ENCODE measurements around the gene SPOPL. TPM values are rescaled to one million over a fixed set of nuclear protein-coding genes. Genes with fewer than 3 reads are reported as not detected.

SPOPL gene
- total RNA-seq, 2 experiments from 2014 or later, result 10.2 to 10.4 TPM

DNA sequence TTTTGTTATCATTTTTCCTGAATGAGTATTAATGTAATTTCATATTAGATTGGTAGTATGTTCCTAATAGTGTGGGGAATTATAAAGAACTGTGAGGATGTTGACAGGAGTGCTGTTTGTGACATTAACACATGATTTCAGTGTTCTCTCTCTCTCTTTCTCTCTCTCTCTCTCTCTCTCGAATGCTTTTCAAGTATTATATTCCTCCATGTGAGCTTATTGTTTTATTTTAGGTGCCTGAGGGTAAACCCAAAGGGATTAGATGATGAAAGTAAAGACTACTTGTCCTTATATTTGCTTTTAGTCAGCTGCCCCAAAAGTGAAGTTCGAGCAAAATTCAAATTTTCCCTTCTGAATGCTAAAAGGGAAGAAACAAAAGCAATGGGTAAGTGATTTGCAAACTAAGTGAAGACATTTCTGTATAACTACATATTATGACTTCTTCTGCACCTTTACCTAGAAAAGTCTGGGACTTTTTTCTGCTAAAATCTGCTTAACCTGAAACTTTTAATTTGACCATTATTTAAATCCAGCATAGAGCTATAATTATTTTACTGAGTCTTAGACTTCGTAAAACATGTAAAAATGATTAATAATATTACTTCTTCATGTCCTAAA lies 49.2 kb downstream of the SPOPL start:
- ChIA-PET CTCF (no interaction called here), POLR2A (no interaction called here)
- Mint-ChIP-seq H3K4me1 (no peaks in the 10 kb centered on the region), H3K36me3 (ENCODE audit: low read depth) (peaks cover 17% of the 10 kb centered on the region), H3K27ac (no peak overlapping the region), H3K4me3 (no peak overlapping the region), H3K9me3 (no peaks in the 10 kb centered on the region), H3K27me3 (no peaks in the 10 kb centered on the region)
- no peak for DNase-seq

DNA sequence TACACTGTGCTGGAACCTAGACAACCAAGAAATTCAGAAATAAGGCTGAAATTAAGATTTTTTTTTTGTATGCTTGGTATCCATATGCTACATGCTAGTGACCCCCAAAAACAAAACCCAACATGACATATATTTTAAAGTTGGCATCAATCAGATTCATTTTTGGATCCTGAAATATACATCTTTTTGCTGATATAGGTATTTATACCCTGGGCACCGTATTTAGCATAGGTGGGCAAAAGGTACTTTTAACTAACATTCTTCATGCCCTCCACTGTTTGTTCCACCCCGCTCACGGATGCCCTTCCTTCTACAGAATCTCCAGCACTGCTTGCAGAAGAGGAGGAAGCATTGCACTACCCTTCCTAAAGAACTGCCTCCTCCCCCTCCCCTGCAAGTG lies 52.6 kb downstream of the SPOPL start:
- no peak for DNase-seq
- no peak overlapping the region for H3K4me3 Mint-ChIP-seq
- POLR2A ChIA-PET, result no interaction called here
- CTCF ChIA-PET, result no interaction called here
- no peaks in the 10 kb centered on the region for H3K4me1 Mint-ChIP-seq
- H3K9me3 Mint-ChIP-seq, result no peaks in the 10 kb centered on the region
- H3K27ac Mint-ChIP-seq, result no peak overlapping the region
- peaks cover 19% of the 10 kb centered on the region for H3K36me3 Mint-ChIP-seq (ENCODE audit: low read depth)
- no peaks in the 10 kb centered on the region for H3K27me3 Mint-ChIP-seq

DNA sequence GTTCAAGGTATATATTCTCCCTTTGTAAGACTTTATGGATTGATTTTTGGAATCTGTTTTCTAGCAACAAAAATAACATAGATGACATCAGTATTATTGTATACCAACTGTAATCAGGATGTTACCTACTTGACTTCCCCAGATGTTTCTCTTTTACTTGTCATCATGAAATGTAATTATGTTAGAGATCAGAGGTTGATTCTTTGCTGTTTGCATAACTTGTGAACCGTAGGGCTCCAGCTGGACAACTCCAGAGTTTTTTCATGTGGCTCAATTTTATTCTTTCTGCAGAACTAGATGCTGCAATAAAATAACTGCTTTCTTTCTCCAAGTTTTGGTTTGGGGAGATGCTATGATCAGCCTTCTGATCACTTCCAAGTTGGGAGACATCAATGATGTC lies 58.1 kb downstream of the SPOPL start:
- no peak overlapping the region for H3K4me3 Mint-ChIP-seq

DNA sequence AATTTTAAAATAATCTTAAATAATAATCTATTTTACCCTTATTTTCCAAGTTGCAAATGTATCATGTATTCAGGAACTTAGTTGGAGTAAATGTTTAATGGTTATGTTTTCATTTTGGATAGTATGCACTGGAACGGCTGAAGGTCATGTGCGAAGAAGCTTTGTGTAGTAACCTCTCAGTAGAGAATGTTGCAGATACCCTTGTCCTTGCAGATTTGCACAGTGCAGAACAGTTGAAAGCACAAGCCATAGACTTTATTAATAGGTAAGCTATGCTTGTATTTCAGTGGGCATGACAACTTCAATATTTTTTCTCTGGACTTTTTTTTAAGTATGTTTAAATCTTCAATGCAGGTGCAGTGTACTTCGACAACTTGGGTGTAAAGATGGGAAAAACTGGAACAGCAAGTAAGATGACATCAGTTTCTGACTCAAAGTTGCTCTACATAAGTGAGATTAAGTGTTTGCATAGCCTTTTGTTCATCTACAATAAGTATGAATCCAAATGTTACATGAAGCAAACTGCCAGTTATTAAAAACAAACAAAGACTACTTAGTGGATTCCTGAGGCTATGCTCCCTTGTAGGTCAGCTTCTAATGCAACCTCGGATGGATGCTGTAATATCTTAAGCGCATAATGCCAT lies 63.1 kb downstream of the SPOPL start:
- no peaks in the 10 kb centered on the region for H3K27me3 Mint-ChIP-seq
- H3K27ac Mint-ChIP-seq, result no peak overlapping the region
- no peaks in the 10 kb centered on the region for H3K4me1 Mint-ChIP-seq
- H3K4me3 Mint-ChIP-seq, result no peak overlapping the region
- POLR2A ChIA-PET, result no interaction called here
- no peaks in the 10 kb centered on the region for H3K9me3 Mint-ChIP-seq
- no peak for DNase-seq
- CTCF ChIA-PET, result interaction anchor here (1.1 kb wide), 1 partner anchor 20 kb away, joined by 3 read pairs; no protein-coding TSS in a partner anchor
- H3K36me3 Mint-ChIP-seq (ENCODE audit: low read depth), result peaks cover 28% of the 10 kb centered on the region

More for the DNA sequence above, 58.1 kb downstream of the SPOPL start:
- no peaks in the 10 kb centered on the region for H3K4me1 Mint-ChIP-seq
- CTCF ChIA-PET, result interaction anchor here (1.2 kb wide), 1 partner anchor 11 kb away, joined by 3 read pairs; no protein-coding TSS in a partner anchor
- no peaks in the 10 kb centered on the region for H3K9me3 Mint-ChIP-seq
- H3K27me3 Mint-ChIP-seq, result no peaks in the 10 kb centered on the region
- POLR2A ChIA-PET, result no interaction called here
- peaks cover 25% of the 10 kb centered on the region for H3K36me3 Mint-ChIP-seq (ENCODE audit: low read depth)
- DNase-seq, result no peak
- no peak overlapping the region for H3K27ac Mint-ChIP-seq

DNA sequence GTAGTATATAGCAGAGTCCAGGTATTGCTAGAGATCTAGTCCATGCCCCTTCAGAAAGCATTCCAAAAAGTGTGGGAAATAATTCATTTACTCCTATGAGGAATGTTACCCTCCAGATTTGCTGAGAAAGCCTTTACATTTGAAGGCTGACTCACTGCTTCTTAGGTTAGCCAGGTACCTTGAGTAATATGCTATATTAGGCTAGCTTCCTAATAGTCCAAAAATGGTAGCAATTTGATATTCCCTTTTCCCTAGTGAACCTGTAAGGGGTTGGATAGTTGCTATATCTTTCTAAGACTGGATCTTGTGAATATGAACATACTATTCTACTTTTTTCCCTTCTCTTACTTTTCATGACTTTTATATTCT lies 63.6 kb downstream of the SPOPL start:
- H3K36me3 Mint-ChIP-seq (ENCODE audit: low read depth), result peaks cover 29% of the 10 kb centered on the region
- no peaks in the 10 kb centered on the region for H3K27me3 Mint-ChIP-seq
- POLR2A ChIA-PET, result no interaction called here
- no peaks in the 10 kb centered on the region for H3K9me3 Mint-ChIP-seq
- DNase-seq, result no peak
- no peaks in the 10 kb centered on the region for H3K4me1 Mint-ChIP-seq
- H3K4me3 Mint-ChIP-seq, result no peak overlapping the region
- CTCF ChIA-PET, result interaction anchor here (1.1 kb wide), 1 partner anchor 21 kb away, joined by 3 read pairs; no protein-coding TSS in a partner anchor
- H3K27ac Mint-ChIP-seq, result no peak overlapping the region

DNA sequence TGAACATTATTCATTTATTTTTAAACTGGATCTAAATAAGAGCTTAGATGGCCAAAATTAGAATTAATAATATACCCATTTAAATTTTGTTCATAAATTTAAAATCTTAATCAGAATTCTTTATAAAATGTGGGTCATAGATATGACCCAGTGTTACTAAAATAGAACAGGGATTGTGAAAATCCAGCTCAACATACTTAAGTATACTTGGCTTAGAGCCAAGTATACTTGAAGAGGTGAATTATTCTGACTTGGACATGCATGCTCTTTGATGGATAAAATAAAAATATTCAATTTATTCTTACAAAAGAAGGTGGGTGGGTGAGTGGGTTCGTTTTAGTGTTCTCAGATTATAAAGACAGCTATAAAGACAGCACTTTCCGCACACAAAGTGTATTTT lies 70.7 kb downstream of the SPOPL start:
- H3K9me3 Mint-ChIP-seq, result peaks cover 7% of the 10 kb centered on the region
- H3K27ac Mint-ChIP-seq, result no peak overlapping the region
- ChIA-PET POLR2A (no interaction called here), CTCF (interaction anchor here (1.0 kb wide), 1 partner anchor 190 kb away, joined by 3 read pairs; no protein-coding TSS in a partner anchor)
- no peak for DNase-seq
- no peak overlapping the region for H3K4me3 Mint-ChIP-seq
- H3K36me3 Mint-ChIP-seq (ENCODE audit: low read depth), result peaks cover 31% of the 10 kb centered on the region
- no peaks in the 10 kb centered on the region for H3K4me1 Mint-ChIP-seq
- H3K27me3 Mint-ChIP-seq, result no peaks in the 10 kb centered on the region

DNA sequence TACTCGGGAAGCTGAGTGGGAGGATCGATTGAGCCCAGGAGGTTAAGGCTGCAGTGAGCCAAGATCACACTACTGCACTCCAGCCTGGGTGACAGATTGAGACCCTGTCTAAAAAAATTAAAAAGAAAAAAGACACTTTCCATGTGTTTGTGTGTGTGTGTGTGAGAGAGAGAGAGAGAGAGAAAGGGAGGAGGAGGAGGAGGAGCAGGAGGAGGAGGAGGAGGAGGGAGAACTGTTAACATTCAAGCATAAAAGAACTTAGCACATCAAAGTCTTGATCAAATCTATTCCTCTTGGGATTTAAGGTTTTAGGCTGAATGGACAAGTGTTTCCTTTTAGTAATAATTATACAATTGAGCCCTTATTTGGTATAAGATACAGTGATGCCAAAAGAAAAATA lies 75.5 kb downstream of the SPOPL start:
- Mint-ChIP-seq H3K36me3 (ENCODE audit: low read depth) (peaks cover 16% of the 10 kb centered on the region), H3K4me1 (no peaks in the 10 kb centered on the region)

DNA sequence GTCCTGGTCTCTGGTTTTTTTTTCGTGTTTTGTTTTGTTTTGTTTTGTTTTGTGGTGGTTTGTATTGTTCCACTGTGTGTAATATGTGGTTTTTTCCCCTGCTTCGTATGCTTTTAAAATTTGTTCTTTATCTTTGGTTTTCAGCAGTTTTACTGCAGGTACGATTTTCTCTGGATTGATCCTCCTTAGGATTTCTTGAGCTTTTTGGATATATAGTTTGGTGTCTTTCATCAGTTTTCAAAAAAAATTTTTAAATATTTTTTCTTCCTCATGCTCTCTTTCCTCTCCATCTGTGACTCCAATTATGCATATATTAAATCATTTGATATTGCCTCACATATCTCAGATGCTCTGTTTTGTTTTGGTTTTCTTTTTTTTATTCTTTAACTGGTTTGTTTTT lies 78.0 kb downstream of the SPOPL start:
- no peak overlapping the region for H3K4me3 Mint-ChIP-seq
- no peak overlapping the region for H3K27ac Mint-ChIP-seq
- H3K36me3 Mint-ChIP-seq (ENCODE audit: low read depth), result peaks cover 7% of the 10 kb centered on the region
- ChIA-PET CTCF (no interaction called here), POLR2A (no interaction called here)
- H3K4me1 Mint-ChIP-seq, result no peaks in the 10 kb centered on the region
- no peak for DNase-seq
- H3K9me3 Mint-ChIP-seq, result peaks cover 7% of the 10 kb centered on the region
- no peaks in the 10 kb centered on the region for H3K27me3 Mint-ChIP-seq

More for the DNA sequence above, 75.5 kb downstream of the SPOPL start:
- no peaks in the 10 kb centered on the region for H3K27me3 Mint-ChIP-seq
- H3K27ac Mint-ChIP-seq, result no peak overlapping the region
- DNase-seq, result no peak
- H3K4me3 Mint-ChIP-seq, result no peak overlapping the region
- H3K9me3 Mint-ChIP-seq, result peaks cover 10% of the 10 kb centered on the region
- CTCF ChIA-PET, result no interaction called here
- POLR2A ChIA-PET, result interaction anchor here (0.7 kb wide), 1 partner anchor 18 kb away, joined by 5 read pairs; no protein-coding TSS in a partner anchor

DNA sequence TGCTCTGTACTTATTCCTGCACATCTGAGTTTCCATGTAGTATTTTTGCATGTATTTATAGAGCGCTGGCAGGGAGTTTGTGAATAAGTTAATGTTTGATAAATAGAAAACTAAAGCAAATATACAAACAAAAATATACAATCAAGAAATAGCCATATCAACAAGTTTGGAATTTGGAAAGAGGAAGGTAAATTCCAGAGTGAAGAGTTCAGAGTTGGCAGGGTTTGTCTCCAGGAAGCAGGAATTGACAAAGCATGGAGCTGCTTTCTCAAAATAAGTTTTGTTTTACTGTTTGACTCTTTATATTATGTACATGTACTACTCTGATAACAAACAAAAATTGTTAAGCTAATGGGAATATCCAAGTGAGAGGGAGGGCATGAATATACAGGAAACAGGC lies 80.3 kb downstream of the SPOPL start:
- no peak overlapping the region for H3K4me3 Mint-ChIP-seq
- POLR2A ChIA-PET, result no interaction called here

DNA sequence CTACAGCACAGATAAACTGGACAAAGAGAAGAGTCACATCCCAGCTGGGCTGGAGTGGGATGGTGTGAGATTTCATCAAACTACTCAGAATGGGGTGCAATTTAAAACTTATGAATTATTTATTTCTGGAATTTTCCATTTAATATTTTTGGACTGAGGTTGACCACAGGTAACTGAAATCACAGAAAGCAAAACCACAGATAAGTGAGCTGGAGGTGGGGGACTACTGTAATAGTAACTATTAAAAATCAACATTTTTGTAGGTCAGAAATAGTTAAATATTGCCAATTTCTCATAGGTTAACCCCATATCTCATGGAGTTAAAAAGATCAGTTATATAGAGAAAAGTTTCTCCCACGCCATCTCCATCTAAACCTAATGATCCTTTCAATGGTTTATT lies 88.1 kb downstream of the SPOPL start:
- Mint-ChIP-seq H3K9me3 (no peaks in the 10 kb centered on the region), H3K36me3 (ENCODE audit: low read depth) (no peaks in the 10 kb centered on the region), H3K27ac (no peak overlapping the region), H3K4me1 (no peaks in the 10 kb centered on the region), H3K27me3 (no peaks in the 10 kb centered on the region), H3K4me3 (no peak overlapping the region)
- ChIA-PET POLR2A (no interaction called here), CTCF (no interaction called here)
- no peak for DNase-seq

More for the DNA sequence above, 80.3 kb downstream of the SPOPL start:
- Mint-ChIP-seq H3K36me3 (ENCODE audit: low read depth) (peaks cover 5% of the 10 kb centered on the region), H3K27me3 (no peaks in the 10 kb centered on the region), H3K27ac (no peak overlapping the region), H3K4me1 (no peaks in the 10 kb centered on the region), H3K9me3 (peaks cover 3% of the 10 kb centered on the region)
- CTCF ChIA-PET, result no interaction called here
- no peak for DNase-seq

DNA sequence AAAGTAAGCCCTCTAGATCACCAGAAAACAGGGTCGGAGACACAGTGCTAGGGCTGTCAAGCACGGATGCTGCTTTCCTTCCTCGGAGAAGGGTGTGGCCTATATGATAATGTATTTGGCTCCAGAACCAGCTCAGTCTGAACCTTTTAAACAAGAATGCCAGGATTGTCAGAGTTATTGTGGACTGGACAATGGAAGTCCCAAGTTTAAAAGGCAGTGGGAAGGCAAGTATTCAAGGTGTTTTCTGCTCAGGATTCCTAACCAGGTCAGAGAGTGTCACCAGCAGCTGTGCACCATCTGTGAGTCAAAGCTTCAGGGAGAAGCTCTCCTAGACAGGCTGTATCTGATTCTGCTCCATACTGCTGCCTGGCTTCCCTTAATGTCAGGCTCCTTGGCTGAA lies 94.8 kb downstream of the SPOPL start:
- H3K36me3 Mint-ChIP-seq (ENCODE audit: low read depth), result no peaks in the 10 kb centered on the region
- H3K9me3 Mint-ChIP-seq, result no peaks in the 10 kb centered on the region
- H3K4me1 Mint-ChIP-seq, result no peaks in the 10 kb centered on the region
- H3K27ac Mint-ChIP-seq, result no peak overlapping the region
- no peak overlapping the region for H3K4me3 Mint-ChIP-seq
- POLR2A ChIA-PET, result no interaction called here
- no peaks in the 10 kb centered on the region for H3K27me3 Mint-ChIP-seq
- no peak for DNase-seq
- CTCF ChIA-PET, result no interaction called here

DNA sequence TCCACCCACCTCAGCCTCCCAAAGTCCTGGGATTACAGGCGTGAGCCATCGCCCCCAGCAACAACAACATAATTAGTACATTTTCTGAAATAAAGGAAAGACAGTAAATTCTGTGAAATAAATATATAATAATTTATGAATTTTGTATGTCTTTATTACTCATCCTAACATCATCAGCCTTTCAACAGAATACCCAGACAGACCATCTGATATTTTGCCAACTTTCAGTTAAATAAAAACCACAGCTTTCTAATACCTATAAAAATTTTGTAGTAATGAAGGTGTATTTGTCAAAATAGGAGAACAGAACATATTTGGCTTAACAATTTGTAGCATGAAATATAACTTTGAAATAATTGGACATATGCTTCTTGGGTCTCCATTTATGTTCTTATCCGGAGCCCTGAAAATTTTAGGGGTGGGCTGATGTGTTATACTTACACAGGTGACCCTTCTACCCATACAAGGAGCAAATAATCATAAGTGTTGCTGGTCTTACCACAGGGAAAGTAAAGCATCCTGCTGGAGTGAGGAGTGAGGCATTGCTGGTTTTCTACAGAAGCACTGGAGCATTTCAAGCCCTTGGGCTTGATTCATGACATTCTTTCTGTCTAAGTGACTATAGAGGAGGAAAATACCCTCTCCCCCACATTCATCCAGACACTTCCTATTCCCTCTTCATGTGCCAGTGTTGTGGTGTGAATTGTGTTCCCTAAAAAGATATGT lies 99.3 kb downstream of the SPOPL start:
- no peak overlapping the region for H3K4me3 Mint-ChIP-seq
- POLR2A ChIA-PET, result no interaction called here
- H3K4me1 Mint-ChIP-seq, result no peaks in the 10 kb centered on the region
- DNase-seq, result no peak
- CTCF ChIA-PET, result no interaction called here
- no peaks in the 10 kb centered on the region for H3K36me3 Mint-ChIP-seq (ENCODE audit: low read depth)
- no peaks in the 10 kb centered on the region for H3K9me3 Mint-ChIP-seq
- no peak overlapping the region for H3K27ac Mint-ChIP-seq
- H3K27me3 Mint-ChIP-seq, result no peaks in the 10 kb centered on the region

DNA sequence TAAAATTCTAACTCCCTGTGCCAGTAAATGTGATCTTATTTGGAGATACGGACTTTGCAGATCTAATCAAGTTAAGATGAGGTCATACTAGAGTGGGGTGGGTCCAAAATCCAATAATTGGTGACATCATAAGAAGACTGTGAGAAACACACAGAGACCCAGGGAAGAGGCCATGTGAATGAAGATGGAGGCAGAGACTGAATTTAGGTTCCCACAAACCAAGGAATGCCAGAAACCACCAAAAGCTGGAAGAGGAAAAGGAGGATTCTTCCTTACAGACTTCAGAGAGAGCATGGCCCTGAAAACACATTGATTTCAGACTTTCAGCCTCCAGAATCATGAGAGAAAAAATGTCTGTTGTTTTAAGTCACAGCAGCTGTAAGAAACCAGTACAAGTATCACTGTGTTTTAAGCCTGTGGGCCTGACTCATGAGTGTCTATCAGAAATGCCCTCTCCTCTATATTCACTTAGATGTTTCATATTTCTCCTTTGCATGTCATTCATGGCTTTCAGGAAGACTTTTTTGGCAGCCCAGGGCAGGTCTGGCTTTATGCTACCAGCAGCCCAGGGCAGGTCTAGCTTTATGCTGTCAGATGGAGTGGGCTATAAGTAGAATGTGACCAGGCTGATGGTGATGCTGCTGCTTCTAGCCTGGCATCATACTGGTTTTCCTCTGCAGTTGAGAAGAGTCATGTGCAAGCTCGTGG lies 100.0 kb downstream of the SPOPL start:
- ChIA-PET POLR2A (no interaction called here), CTCF (interaction anchor here (0.6 kb wide), 1 partner anchor 1098 kb away, joined by 4 read pairs; no protein-coding TSS in a partner anchor)
- DNase-seq, result no peak
- H3K9me3 Mint-ChIP-seq, result no peaks in the 10 kb centered on the region
- no peak overlapping the region for H3K4me3 Mint-ChIP-seq
- no peaks in the 10 kb centered on the region for H3K27me3 Mint-ChIP-seq
- H3K27ac Mint-ChIP-seq, result no peak overlapping the region
- H3K4me1 Mint-ChIP-seq, result no peaks in the 10 kb centered on the region
- no peaks in the 10 kb centered on the region for H3K36me3 Mint-ChIP-seq (ENCODE audit: low read depth)
